Stimulated activated CD4-positive, alpha-beta T cell treated with anti-CD3 and anti-CD28 coated beads, Interleukin-15, amount 100 ng/mL, for 1 hour (primary cell): ENCODE data around the gene EPN2.

Source experiments
- DNase-seq, 2 donors: peaks; one replicate each; pipeline ENCODE4 v3.0.0-alpha.2; 2020; ENCODE audit warnings: low read depth in 1 of 2, low spot score in 1 of 2

EPN2 gene

GRCh38 chr17:19291646-19292376 lies 54.6 kb downstream of the EPN2 start:
- DNase-seq, result no peak

- DNase-seq, result no peak
These were observed 55.2 kb downstream of the EPN2 start for GRCh38 chr17:19292377-19292711.

- DNase-seq, result no peak
These were observed 57.3 kb downstream of the EPN2 start for GRCh38 chr17:19294443-19294842.

- DNase-seq, result no peak
These were observed 58.4 kb downstream of the EPN2 start for GRCh38 chr17:19295473-19296135.

- no peak for DNase-seq
These were observed 59.9 kb downstream of the EPN2 start for GRCh38 chr17:19296786-19297778.

- no peak for DNase-seq
These were observed 61.5 kb downstream of the EPN2 start for GRCh38 chr17:19298569-19299213.

GRCh38 chr17:19299214-19299747 lies 62.1 kb downstream of the EPN2 start:
- no peak for DNase-seq

GRCh38 chr17:19299866-19300265 lies 62.7 kb downstream of the EPN2 start:
- DNase-seq, result no peak

- no peak for DNase-seq
These were observed 64.2 kb downstream of the EPN2 start for GRCh38 chr17:19301274-19301951.

GRCh38 chr17:19301973-19302372 lies 64.8 kb downstream of the EPN2 start:
- no peak for DNase-seq

- DNase-seq, result no peak
These were observed 65.7 kb downstream of the EPN2 start for GRCh38 chr17:19302791-19303331.

GRCh38 chr17:19303367-19303776 lies 66.2 kb downstream of the EPN2 start:
- DNase-seq, result no peak

GRCh38 chr17:19304209-19304608 lies 67.0 kb downstream of the EPN2 start:
- no peak for DNase-seq

GRCh38 chr17:19304751-19305150 lies 67.6 kb downstream of the EPN2 start:
- no peak for DNase-seq

GRCh38 chr17:19305256-19305655 lies 68.1 kb downstream of the EPN2 start:
- DNase-seq, result no peak

GRCh38 chr17:19305761-19306159 lies 68.6 kb downstream of the EPN2 start:
- no peak for DNase-seq

GRCh38 chr17:19306160-19307111 lies 69.3 kb downstream of the EPN2 start:
- DNase-seq, result no peak

- no peak for DNase-seq
These were observed 70.4 kb downstream of the EPN2 start for GRCh38 chr17:19307521-19307920.

- no peak for DNase-seq
These were observed 71.2 kb downstream of the EPN2 start for GRCh38 chr17:19308398-19308797.
